Naive thymus-derived CD4-positive, alpha-beta T cell (primary cell): Measurements from ENCODE around the gene FAT1. TPM values are rescaled to one million over a fixed set of nuclear protein-coding genes. Genes with fewer than 3 reads are reported as not detected.

Experiments used
- ATAC-seq: fragments of 150-1000 bp; cut with Tn5 transposase; 2 replicates; pipeline ENCODE4 v1.10.0; 2021; ENCODE audit warnings: mild to moderate bottlenecking, moderate library complexity
- CTCF ChIA-PET: fragments of 350-600 bp; sonication (Branson Sonifier 250); formaldehyde crosslinking; loops from one replicate; lab custom pipeline; 2021; ENCODE audit warnings: antibody characterized with exemption; lab: Charles Lee
- POLR2A ChIA-PET: fragments of 350-600 bp; sonication (Branson Sonifier 250); formaldehyde crosslinking; loops from one replicate; lab custom pipeline; 2021; ENCODE audit warnings: antibody characterized with exemption, inconsistent platforms; lab: Charles Lee
- DNase-seq, 9 donors: peaks; one replicate each; pipeline versions ENCODE4 v3.0.0 to v3.0.0-alpha.2; 2020 to 2022; ENCODE audit warnings: mixed read lengths in 1 of 9
- H3K27ac ChIP-seq: one replicate; pipeline ENCODE4 v1.7.0; 2013; ENCODE audit warnings: mild to moderate bottlenecking, low read depth, low read length, moderate library complexity
- H3K27me3 ChIP-seq, 2 donors: one replicate each; pipeline ENCODE4 v1.7.0; 2013; ENCODE audit warnings: low read length in 2 of 2, mild to moderate bottlenecking in 2 of 2, moderate library complexity in 2 of 2; ENCODE audit not compliant: control insufficient read depth in 2 of 2, insufficient read depth in 2 of 2
- H3K36me3 ChIP-seq, 3 experiments: 1 replicate in 2 of 3; 2 replicates in 1 of 3; pipeline ENCODE4 v1.7.0; 2013; ENCODE audit warnings: low read length in 3 of 3, mild to moderate bottlenecking in 3 of 3, moderate library complexity in 1 of 3; ENCODE audit not compliant: insufficient read depth in 3 of 3, control insufficient read depth in 2 of 3
- H3K4me1 ChIP-seq, 2 donors: one replicate each; pipeline ENCODE4 v1.7.0; 2013; ENCODE audit warnings: low read length in 2 of 2, mild to moderate bottlenecking in 2 of 2, moderate library complexity in 1 of 2; ENCODE audit not compliant: control insufficient read depth in 2 of 2, insufficient read depth in 2 of 2
- H3K4me3 ChIP-seq: 2 replicates; pipeline ENCODE4 v1.7.0; 2013; ENCODE audit warnings: mild to moderate bottlenecking, low read length
- H3K9me3 ChIP-seq, 3 experiments: 1 replicate in 2 of 3; 2 replicates in 1 of 3; pipeline ENCODE4 v1.7.0; 2013; ENCODE audit warnings: low read length in 3 of 3; ENCODE audit not compliant: control insufficient read depth in 2 of 3
- H3K27ac Mint-ChIP-seq, 9 donors: one replicate each; pipeline ENCODE4 v1.8.0; 2020 to 2022; ENCODE audit warnings: mixed read lengths in 9 of 9, mild to moderate bottlenecking in 8 of 9, moderate library complexity in 5 of 9, inconsistent platforms in 2 of 9
- H3K27me3 Mint-ChIP-seq, 5 donors: one replicate each; pipeline ENCODE4 v1.8.0; 2021 to 2022; ENCODE audit warnings: mixed read lengths in 5 of 5, mild to moderate bottlenecking in 1 of 5
- H3K36me3 Mint-ChIP-seq, 5 donors: one replicate each; pipeline ENCODE4 v1.8.0; 2020 to 2022; ENCODE audit warnings: mixed read lengths in 5 of 5, mild to moderate bottlenecking in 3 of 5, inconsistent platforms in 1 of 5
- H3K4me1 Mint-ChIP-seq, 7 donors: one replicate each; pipeline ENCODE4 v1.8.0; 2020 to 2022; ENCODE audit warnings: mixed read lengths in 7 of 7, mild to moderate bottlenecking in 3 of 7, inconsistent platforms in 1 of 7
- H3K4me3 Mint-ChIP-seq, 10 donors: one replicate each; pipeline ENCODE4 v1.8.0; 2020 to 2022; ENCODE audit warnings: mild to moderate bottlenecking in 10 of 10, mixed read lengths in 10 of 10, moderate library complexity in 6 of 10, inconsistent platforms in 2 of 10
- H3K9me3 Mint-ChIP-seq, 11 donors: one replicate each; pipeline ENCODE4 v1.8.0; 2020 to 2022; ENCODE audit warnings: mixed read lengths in 11 of 11, mild to moderate bottlenecking in 4 of 11, inconsistent platforms in 1 of 11, moderate library complexity in 1 of 11
- intact Hi-C, 2 donors: fragments of 100-400 bp; cut with micrococcal nuclease; formaldehyde crosslinking; loops; one replicate each; pipeline ENCODE4 v1.15.1; 2023
- polyA plus RNA-seq, 2 donors: library from polyadenylated mRNA; unstranded; fragments of 300-500 nt; fragmentation: Illumina TruSeq; gene quantifications; one replicate each; pipeline ENCODE4 v1.2.3, GENCODE V29; 2021
- total RNA-seq, 6 experiments: library from RNA in 5 of 6; stranded (reverse) in 5 of 6; gene quantifications; 1 replicate in 5 of 6; 2 replicates in 1 of 6; pipeline ENCODE4 v1.2.3 and lab custom pipeline; 2021 to 2026

The FAT1 gene
- total and polyA plus RNA-seq, 7 experiments from 2014 or later = 0.05 TPM; not detected in 6

DNA sequence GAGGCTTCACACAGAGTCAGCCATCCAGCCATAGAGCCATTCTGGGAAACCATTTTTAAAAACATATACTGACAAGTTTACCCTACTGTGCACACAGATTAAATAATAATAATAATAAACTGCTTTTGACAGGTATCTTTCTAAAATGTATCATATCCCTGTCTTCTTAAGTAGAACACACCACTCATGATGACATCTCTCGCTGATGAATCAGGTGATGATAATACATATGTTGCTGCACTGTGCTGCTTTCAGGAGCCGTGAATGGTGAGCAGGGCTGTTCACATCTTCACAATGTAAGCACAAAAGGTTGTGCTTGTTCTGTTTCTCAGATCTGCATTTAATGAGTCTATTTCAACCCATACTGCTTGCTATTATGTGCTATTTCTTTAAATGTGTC is 171.8 kb downstream of the FAT1 start:
- Mint-ChIP-seq H3K4me1 (peaks cover 0 to 3% (median 0%) of the 10 kb centered on the region in 7 donors), H3K4me3 (no peak overlapping the region), H3K27me3 (peaks cover 17 to 44% (median 35%) of the 10 kb centered on the region in 5 donors), H3K9me3 (peaks cover 0 to 9% (median 4%) of the 10 kb centered on the region in 11 donors), H3K27ac (no peak overlapping the region), H3K36me3 (peaks cover 0 to 4% (median 0%) of the 10 kb centered on the region in 5 donors)
- Histone ChIP-seq H3K4me1 (no peaks in the 10 kb centered on the region), H3K36me3 (no peaks in the 10 kb centered on the region), H3K27ac (no peak overlapping the region), H3K9me3 (no peaks in the 10 kb centered on the region), H3K4me3 (no peak overlapping the region), H3K27me3 (no peaks in the 10 kb centered on the region)
- ATAC-seq (no peak), DNase-seq (no peak)
- intact Hi-C loops = no loop called here
- ChIA-PET CTCF (no interaction called here), POLR2A (no interaction called here)

DNA sequence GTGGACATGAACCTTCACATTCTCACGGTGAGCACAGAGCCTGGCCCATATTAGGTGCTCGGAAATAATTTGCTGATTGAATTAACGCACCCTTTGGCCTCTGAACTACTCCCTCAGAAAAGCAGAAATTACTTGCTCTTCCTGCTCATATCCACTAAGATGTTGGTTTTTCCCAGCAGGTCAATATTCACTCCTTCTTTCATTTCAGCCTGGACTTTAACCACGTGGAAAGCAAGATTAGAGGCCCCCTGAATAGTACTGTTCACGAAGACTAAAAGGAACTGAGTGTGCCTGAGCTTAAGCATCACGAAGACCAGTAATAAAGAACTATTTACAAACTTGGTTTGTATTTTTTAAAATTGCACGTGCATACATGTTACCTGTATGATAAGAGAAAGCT is 178.2 kb downstream of the FAT1 start:
- POLR2A ChIA-PET = no interaction called here
- no peaks in the 10 kb centered on the region for H3K36me3 ChIP-seq
- ATAC-seq = no peak
- no peaks in the 10 kb centered on the region for H3K36me3 Mint-ChIP-seq
- no peaks in the 10 kb centered on the region for H3K27me3 ChIP-seq
- no peak overlapping the region for H3K4me3 ChIP-seq
- H3K9me3 ChIP-seq = no peaks in the 10 kb centered on the region
- no peak overlapping the region for H3K27ac ChIP-seq
- no peak overlapping the region for H3K4me3 Mint-ChIP-seq
- H3K4me1 Mint-ChIP-seq = no peaks in the 10 kb centered on the region
- H3K9me3 Mint-ChIP-seq = peaks cover 2 to 16% (median 5%) of the 10 kb centered on the region in 11 donors
- no peak overlapping the region for H3K27ac Mint-ChIP-seq
- no peaks in the 10 kb centered on the region for H3K4me1 ChIP-seq
- DNase-seq = no peak
- intact Hi-C loops = no loop called here
- peaks cover 0 to 13% (median 5%) of the 10 kb centered on the region in 5 donors for H3K27me3 Mint-ChIP-seq
- CTCF ChIA-PET = no interaction called here

DNA sequence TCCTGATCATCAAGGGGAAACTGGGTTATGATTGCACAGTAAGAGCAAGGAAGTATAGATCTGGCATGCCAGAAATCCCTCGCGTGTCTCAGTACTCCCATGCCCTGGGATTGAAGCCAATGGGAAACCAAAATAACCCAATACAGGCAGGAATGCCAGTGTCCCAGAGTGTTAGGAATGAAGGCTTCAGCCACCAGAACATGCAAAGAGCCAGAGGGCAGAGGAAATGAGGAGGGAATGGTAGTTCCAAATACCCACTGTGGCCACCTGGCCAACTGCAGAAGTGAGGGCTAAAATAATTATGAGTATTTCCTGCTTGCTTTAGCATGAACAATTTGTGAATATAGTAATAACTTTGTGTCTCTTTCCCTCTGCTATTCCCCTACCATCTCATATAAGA is 180.4 kb downstream of the FAT1 start:
- Histone ChIP-seq H3K4me3 (no peak overlapping the region), H3K4me1 (no peaks in the 10 kb centered on the region), H3K9me3 (no peaks in the 10 kb centered on the region), H3K36me3 (no peaks in the 10 kb centered on the region), H3K27ac (no peak overlapping the region), H3K27me3 (no peaks in the 10 kb centered on the region)
- H3K27me3 Mint-ChIP-seq = peaks cover 0 to 4% (median 0%) of the 10 kb centered on the region in 5 donors
- ATAC-seq = no peak
- no peak overlapping the region for H3K27ac Mint-ChIP-seq
- ChIA-PET CTCF (no interaction called here), POLR2A (no interaction called here)
- H3K4me1 Mint-ChIP-seq = no peaks in the 10 kb centered on the region
- intact Hi-C loops = no loop called here
- H3K36me3 Mint-ChIP-seq = no peaks in the 10 kb centered on the region
- DNase-seq = no peak
- no peak overlapping the region for H3K4me3 Mint-ChIP-seq
- H3K9me3 Mint-ChIP-seq = peaks cover 3 to 18% (median 11%) of the 10 kb centered on the region in 11 donors

DNA sequence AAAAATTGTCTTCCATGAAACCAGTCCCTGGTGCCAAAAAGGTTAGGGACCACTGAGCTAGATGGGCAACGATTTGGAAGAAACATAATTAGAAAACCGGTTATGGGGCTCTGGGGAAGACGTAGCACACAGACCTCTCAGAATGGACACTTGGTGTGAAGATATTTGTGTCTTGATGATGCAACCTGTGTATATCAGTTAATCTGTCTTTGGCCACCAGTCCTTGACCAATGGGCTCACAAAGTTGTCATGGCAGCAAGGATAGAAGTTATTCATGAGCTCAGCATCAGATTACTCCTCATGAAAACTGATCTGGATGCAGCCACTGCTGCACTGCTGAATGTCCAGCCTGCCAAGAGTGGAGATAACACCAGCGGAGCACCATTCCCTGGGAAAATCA is 181.9 kb downstream of the FAT1 start:
- ChIA-PET CTCF (no interaction called here), POLR2A (no interaction called here)
- Histone ChIP-seq H3K27me3 (no peaks in the 10 kb centered on the region), H3K36me3 (no peaks in the 10 kb centered on the region), H3K4me3 (no peak overlapping the region), H3K27ac (no peak overlapping the region), H3K4me1 (no peaks in the 10 kb centered on the region), H3K9me3 (no peaks in the 10 kb centered on the region)
- Mint-ChIP-seq H3K36me3 (no peaks in the 10 kb centered on the region), H3K27me3 (no peaks in the 10 kb centered on the region), H3K27ac (no peak overlapping the region), H3K4me1 (no peaks in the 10 kb centered on the region), H3K9me3 (peaks cover 4 to 17% (median 10%) of the 10 kb centered on the region in 11 donors), H3K4me3 (no peak overlapping the region)
- ATAC-seq (no peak), DNase-seq (no peak)
- intact Hi-C loops = no loop called here

DNA sequence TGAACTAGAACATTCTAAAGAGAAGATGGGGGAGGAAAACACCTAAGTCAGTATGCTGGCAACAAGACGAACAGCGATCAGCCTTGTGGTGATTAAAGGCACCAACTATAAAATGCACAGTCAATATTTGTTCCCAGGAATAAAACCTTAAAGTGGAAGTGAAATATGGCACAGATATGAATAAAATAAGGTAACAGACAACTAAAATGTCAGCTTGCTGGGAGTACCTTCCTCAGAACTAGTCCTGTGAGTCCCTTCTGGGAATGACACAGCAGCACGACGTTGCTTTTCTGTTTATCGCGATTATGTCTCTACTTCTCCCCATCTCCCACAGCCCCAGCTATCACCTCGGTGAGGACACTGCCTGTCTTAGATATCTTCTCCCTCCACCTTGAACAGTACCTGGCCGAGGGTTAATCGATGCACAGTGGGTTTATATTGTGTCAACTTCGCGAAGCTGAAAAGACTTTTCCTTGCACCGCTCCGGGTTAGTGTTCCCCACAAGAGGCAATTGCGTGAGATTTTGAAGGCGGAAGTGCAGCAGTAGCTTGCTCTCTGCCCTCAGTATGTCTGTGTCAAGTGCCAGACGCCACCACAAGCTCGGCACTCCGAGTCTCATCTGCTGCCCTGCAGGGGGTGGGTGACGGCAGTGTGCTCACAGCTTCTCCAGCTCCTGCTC is 185.7 kb downstream of the FAT1 start:
- ATAC-seq = no peak
- Mint-ChIP-seq H3K27ac (no peak overlapping the region), H3K27me3 (peaks cover 0 to 7% (median 0%) of the 10 kb centered on the region in 5 donors), H3K9me3 (peaks cover 0 to 28% (median 6%) of the 10 kb centered on the region in 11 donors), H3K36me3 (no peaks in the 10 kb centered on the region), H3K4me3 (no peak overlapping the region), H3K4me1 (no peaks in the 10 kb centered on the region)
- CTCF ChIA-PET = no interaction called here
- no peak for DNase-seq
- Histone ChIP-seq H3K36me3 (no peaks in the 10 kb centered on the region), H3K4me1 (no peaks in the 10 kb centered on the region), H3K9me3 (no peaks in the 10 kb centered on the region), H3K4me3 (no peak overlapping the region), H3K27me3 (no peaks in the 10 kb centered on the region), H3K27ac (no peak overlapping the region)
- POLR2A ChIA-PET = no interaction called here
- intact Hi-C loops = no loop called here

Other genes with a start within 250 kb of the FAT1 start
- gene MTNR1A, start 168.3 kb downstream of the FAT1 start, total RNA-seq = not detected
- gene MTNR1A, start 168.3 kb downstream of the FAT1 start, polyA plus RNA-seq = not detected